Breast epithelium (tissue), 4 donors: Measurements from ENCODE around the gene PWWP2B. TPM values are rescaled to one million over a fixed set of nuclear protein-coding genes. Genes with fewer than 3 reads are reported as not detected.

ENCODE experiments used
- DNase-seq, 2 donors: peaks; one replicate each; pipeline ENCODE4 v3.0.0-alpha.2; 2019; ENCODE audit warnings: low spot score in 2 of 2
- H3K27ac ChIP-seq, 2 donors: fragments of 200-600 bp; sonication (generic) in 1 of 2; one replicate each; pipeline ENCODE4 v1.5.1; 2016 to 2019; ENCODE audit warnings: mild to moderate bottlenecking in 1 of 2
- H3K27me3 ChIP-seq, 2 donors: fragments of 200-600 bp; sonication (generic) in 1 of 2; one replicate each; pipeline versions ENCODE4 v1.5.1 to v1.6.0; 2017 to 2019; ENCODE audit warnings: control low read depth in 1 of 2, mild to moderate bottlenecking in 1 of 2
- H3K36me3 ChIP-seq: fragments of 200-600 bp; one replicate; pipeline ENCODE4 v1.5.1; 2019
- H3K4me1 ChIP-seq, 2 donors: fragments of 200-600 bp; sonication (generic); one replicate each; pipeline ENCODE4 v1.5.1; 2016 to 2019; ENCODE audit warnings: control low read depth in 1 of 2
- H3K4me3 ChIP-seq, 3 donors: fragments of 200-600 bp; sonication (generic); 1 replicate in 2 of 3; 2 replicates in 1 of 3; pipeline ENCODE4 v1.5.1; 2016 to 2019; ENCODE audit warnings: mild to moderate bottlenecking in 3 of 3, moderate library complexity in 2 of 3
- H3K9me3 ChIP-seq, 2 donors: fragments of 200-600 bp; sonication (generic) in 1 of 2; one replicate each; pipeline ENCODE4 v1.5.1; 2016 to 2019; ENCODE audit warnings: control low read depth in 1 of 2
- POLR2A ChIP-seq: fragments of 450-650 bp; IDR thresholded peaks from one replicate; pipeline ENCODE4 v1.6.1; 2016; ENCODE audit warnings: antibody characterized with exemption, mild to moderate bottlenecking, moderate library complexity
- POLR2AphosphoS5 ChIP-seq, 3 donors: sonication (generic); formaldehyde crosslinking; IDR thresholded peaks; one replicate each; pipeline ENCODE4 v1.6.1; 2017; ENCODE audit warnings: antibody characterized with exemption in 3 of 3
- intact Hi-C: fragments of 100-400 bp; cut with DNase I; formaldehyde crosslinking; loops from one replicate; pipeline ENCODE4 v1.15.1; 2023; ENCODE audit warnings: low total_unique reads
- total RNA-seq, 3 donors: library from RNA; depleted of rRNA; stranded (reverse); fragments of >200 nt; gene quantifications; one replicate each; pipeline ENCODE4 v1.1.0, GENCODE V29; 2016
- TF ChIP-seq, protein P1 (sequence below), 3 donors: fragments of 450-650 bp; IDR thresholded peaks; one replicate each; pipeline ENCODE4 v1.5.1; 2016 to 2017; ENCODE audit warnings: antibody characterized with exemption in 3 of 3, mild to moderate bottlenecking in 3 of 3, moderate library complexity in 3 of 3

Gene PWWP2B
- 10 to 100 TPM; 10.7 to 15.5 (median 13.4) TPM for total RNA-seq

GRCh38 chr10:132397036-132397541 lies at the start of gene PWWP2B:
Gene PWWP2B, plus strand, starts transcription at chr10:132397200. Its CDS starts 27 bp downstream, at chr10:132397227.
- intact Hi-C loops: no loop called here
- H3K4me1 ChIP-seq: peaks cover 9 to 10% of the 10 kb centered on the region in 2 donors
- no peaks in the 10 kb centered on the region for H3K27me3 ChIP-seq
- H3K36me3 ChIP-seq: no peaks in the 10 kb centered on the region
- H3K9me3 ChIP-seq: no peaks in the 10 kb centered on the region
- peak within 1 kb of the TSS; percentile 96 to 97 for H3K27ac ChIP-seq
- no peak for DNase-seq
- TF ChIP-seq POLR2AphosphoS5 (IDR thresholded peaks at IDR 0.05) (no peak), POLR2A (no peak)
- TF ChIP-seq, protein P1, sequence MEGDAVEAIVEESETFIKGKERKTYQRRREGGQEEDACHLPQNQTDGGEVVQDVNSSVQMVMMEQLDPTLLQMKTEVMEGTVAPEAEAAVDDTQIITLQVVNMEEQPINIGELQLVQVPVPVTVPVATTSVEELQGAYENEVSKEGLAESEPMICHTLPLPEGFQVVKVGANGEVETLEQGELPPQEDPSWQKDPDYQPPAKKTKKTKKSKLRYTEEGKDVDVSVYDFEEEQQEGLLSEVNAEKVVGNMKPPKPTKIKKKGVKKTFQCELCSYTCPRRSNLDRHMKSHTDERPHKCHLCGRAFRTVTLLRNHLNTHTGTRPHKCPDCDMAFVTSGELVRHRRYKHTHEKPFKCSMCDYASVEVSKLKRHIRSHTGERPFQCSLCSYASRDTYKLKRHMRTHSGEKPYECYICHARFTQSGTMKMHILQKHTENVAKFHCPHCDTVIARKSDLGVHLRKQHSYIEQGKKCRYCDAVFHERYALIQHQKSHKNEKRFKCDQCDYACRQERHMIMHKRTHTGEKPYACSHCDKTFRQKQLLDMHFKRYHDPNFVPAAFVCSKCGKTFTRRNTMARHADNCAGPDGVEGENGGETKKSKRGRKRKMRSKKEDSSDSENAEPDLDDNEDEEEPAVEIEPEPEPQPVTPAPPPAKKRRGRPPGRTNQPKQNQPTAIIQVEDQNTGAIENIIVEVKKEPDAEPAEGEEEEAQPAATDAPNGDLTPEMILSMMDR (IDR thresholded peaks at IDR 0.05): no peak
- peak within 1 kb of the TSS; percentile 83 to 96 (median 84) for H3K4me3 ChIP-seq

- H3K4me1 ChIP-seq: no peaks in the 10 kb centered on the region
- no peaks in the 10 kb centered on the region for H3K27me3 ChIP-seq
- no peak for DNase-seq
- intact Hi-C loops: no loop called here
- H3K27ac ChIP-seq: no peak overlapping the region
- no peak overlapping the region for H3K4me3 ChIP-seq
- TF ChIP-seq POLR2AphosphoS5 (IDR thresholded peaks at IDR 0.05) (no peak), POLR2A (no peak)
- TF ChIP-seq, protein P1 (IDR thresholded peaks at IDR 0.05): no peak
- H3K9me3 ChIP-seq: no peaks in the 10 kb centered on the region
- no peaks in the 10 kb centered on the region for H3K36me3 ChIP-seq
Observed at GRCh38 chr10:132347211-132347930, 49.6 kb upstream of the PWWP2B start.

DNA sequence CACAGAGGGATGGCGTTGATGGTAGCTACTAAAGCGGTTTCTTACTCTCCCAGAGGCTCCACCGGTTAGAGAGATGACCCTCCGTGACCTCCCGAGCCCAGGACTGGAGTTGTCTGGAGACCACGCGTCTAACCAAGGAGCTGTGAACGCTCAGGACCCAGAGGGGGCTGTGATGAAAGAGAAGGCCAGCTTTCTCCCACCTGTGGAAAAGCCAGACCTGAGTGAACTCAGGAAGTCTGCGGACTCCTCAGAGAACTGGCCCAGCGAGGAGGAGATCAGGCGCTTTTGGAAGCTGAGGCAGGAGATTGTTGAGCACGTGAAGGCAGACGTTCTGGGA lies 49.1 kb upstream of the PWWP2B start:
- TF ChIP-seq, protein P1 (IDR thresholded peaks at IDR 0.05): no peak
- TF ChIP-seq POLR2AphosphoS5 (IDR thresholded peaks at IDR 0.05) (no peak), POLR2A (no peak)
- H3K9me3 ChIP-seq: no peaks in the 10 kb centered on the region
- H3K27me3 ChIP-seq: no peaks in the 10 kb centered on the region
- no peak overlapping the region for H3K4me3 ChIP-seq
- no peaks in the 10 kb centered on the region for H3K4me1 ChIP-seq
- H3K36me3 ChIP-seq: no peaks in the 10 kb centered on the region
- H3K27ac ChIP-seq: no peak overlapping the region
- DNase-seq: no peak
- intact Hi-C loops: no loop called here

DNA sequence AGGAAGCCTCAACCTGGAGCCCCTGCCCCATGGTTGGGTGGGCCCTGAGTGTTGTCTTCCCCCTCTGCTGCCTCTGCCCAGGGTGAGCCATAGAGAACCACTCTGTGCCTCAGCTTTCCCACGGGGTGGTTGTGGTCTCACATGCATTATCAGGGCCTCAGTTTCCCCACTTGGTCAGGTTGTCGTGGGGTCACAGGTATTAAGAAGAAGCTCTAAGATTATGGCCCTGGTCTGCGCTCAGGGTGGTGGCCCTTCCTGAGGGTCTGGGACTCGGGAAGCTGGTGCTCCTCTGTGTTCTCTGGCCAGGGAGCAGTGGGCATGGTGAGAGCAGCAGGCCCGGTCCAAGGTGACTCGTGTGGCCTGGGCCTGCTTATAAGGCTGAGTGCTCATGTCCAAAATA lies 47.2 kb upstream of the PWWP2B start:
- TF ChIP-seq POLR2A: no peak
- TF ChIP-seq POLR2AphosphoS5 (IDR thresholded peaks at IDR 0.05): no peak
- TF ChIP-seq, protein P1 (IDR thresholded peaks at IDR 0.05): no peak
- no peaks in the 10 kb centered on the region for H3K27me3 ChIP-seq
- H3K9me3 ChIP-seq: no peaks in the 10 kb centered on the region
- no peaks in the 10 kb centered on the region for H3K36me3 ChIP-seq
- no peak for DNase-seq
- H3K27ac ChIP-seq: no peak overlapping the region
- intact Hi-C loops: loop anchor here (10.0 kb wide), 1 partner anchor 115 kb away; no protein-coding TSS in a partner anchor
- no peak overlapping the region for H3K4me3 ChIP-seq
- H3K4me1 ChIP-seq: no peaks in the 10 kb centered on the region

- Histone ChIP-seq H3K27me3 (no peaks in the 10 kb centered on the region), H3K4me1 (no peaks in the 10 kb centered on the region), H3K9me3 (no peaks in the 10 kb centered on the region), H3K27ac (no peak overlapping the region), H3K4me3 (no peak overlapping the region), H3K36me3 (no peaks in the 10 kb centered on the region)
- TF ChIP-seq POLR2A: no peak
- TF ChIP-seq, protein P1 (IDR thresholded peaks at IDR 0.05): no peak
- TF ChIP-seq POLR2AphosphoS5 (IDR thresholded peaks at IDR 0.05): no peak
- no peak for DNase-seq
- intact Hi-C loops: loop anchor here (10.0 kb wide), 1 partner anchor 116 kb away; no protein-coding TSS in a partner anchor
Observed at GRCh38 chr10:132350391-132350790, 46.6 kb upstream of the PWWP2B start.
